Spleen (tissue), 7 donors: ENCODE measurements around the gene CCDC170.

Experiments
- POLR2AphosphoS5 ChIP-seq, 3 donors: sonication (generic); formaldehyde crosslinking; IDR thresholded peaks; one replicate each; pipeline ENCODE4 v1.5.1; 2017; ENCODE audit warnings: antibody characterized with exemption in 3 of 3
- TF ChIP-seq, protein P1 (sequence below), 11 experiments: fragments of 200-600 bp in 7 of 11; fragments of 450-650 bp in 4 of 11; sonication (generic) in 4 of 11; IDR thresholded peaks in 8 of 11; conservative IDR thresholded peaks in 3 of 11; 1 replicate in 7 of 11; 2 replicates in 4 of 11; pipeline versions ENCODE4 v1.4.0 to v1.8.0; 2016 to 2021; ENCODE audit warnings: antibody characterized with exemption in 11 of 11, inconsistent platforms in 4 of 11, mild to moderate bottlenecking in 1 of 11
- donor health status: DM: no; HTN: no; CAD: no; lungs with moderate emphysema.
- donor health status: DM: no; HTN: no; CAD: no.
- donor health status: DM: no; HTN: no; CAD: no.

GRCh38 chr6:151494936-151495320, 1.1 kb downstream of the CCDC170 start:
- TF ChIP-seq, protein P1, sequence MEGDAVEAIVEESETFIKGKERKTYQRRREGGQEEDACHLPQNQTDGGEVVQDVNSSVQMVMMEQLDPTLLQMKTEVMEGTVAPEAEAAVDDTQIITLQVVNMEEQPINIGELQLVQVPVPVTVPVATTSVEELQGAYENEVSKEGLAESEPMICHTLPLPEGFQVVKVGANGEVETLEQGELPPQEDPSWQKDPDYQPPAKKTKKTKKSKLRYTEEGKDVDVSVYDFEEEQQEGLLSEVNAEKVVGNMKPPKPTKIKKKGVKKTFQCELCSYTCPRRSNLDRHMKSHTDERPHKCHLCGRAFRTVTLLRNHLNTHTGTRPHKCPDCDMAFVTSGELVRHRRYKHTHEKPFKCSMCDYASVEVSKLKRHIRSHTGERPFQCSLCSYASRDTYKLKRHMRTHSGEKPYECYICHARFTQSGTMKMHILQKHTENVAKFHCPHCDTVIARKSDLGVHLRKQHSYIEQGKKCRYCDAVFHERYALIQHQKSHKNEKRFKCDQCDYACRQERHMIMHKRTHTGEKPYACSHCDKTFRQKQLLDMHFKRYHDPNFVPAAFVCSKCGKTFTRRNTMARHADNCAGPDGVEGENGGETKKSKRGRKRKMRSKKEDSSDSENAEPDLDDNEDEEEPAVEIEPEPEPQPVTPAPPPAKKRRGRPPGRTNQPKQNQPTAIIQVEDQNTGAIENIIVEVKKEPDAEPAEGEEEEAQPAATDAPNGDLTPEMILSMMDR (IDR thresholded peaks at IDR 0.05 in 8 of 11, conservative IDR thresholded peaks at IDR 0.05 in 3 of 11): no peak
- TF ChIP-seq POLR2AphosphoS5 (IDR thresholded peaks at IDR 0.05): no peak
